ENCODE results near the gene EXOC3L4.

GRCh38 chr14:103071544-103072251 lies 22.8 kb upstream of the EXOC3L4 start:
- TF ChIP-seq HMGXB4 (CRISPR knock-in tag; IDR thresholded peaks at IDR 0.05; ENCODE audit: borderline replicate concordance): no peak
- no peak for TF ChIP-seq ZNF302 (CRISPR knock-in tag; IDR thresholded peaks at IDR 0.05)
- no peak for TF ChIP-seq HDAC2 (IDR thresholded peaks at IDR 0.05)
- TF ChIP-seq RFX5 (IDR thresholded peaks at IDR 0.05): no peak
- no peak for TF ChIP-seq MYC (IDR thresholded peaks at IDR 0.05; ENCODE audit: borderline replicate concordance, low read length)
- TF ChIP-seq POLR2A (IDR thresholded peaks at IDR 0.05; ENCODE audit: low read length): no peak
- no peak for TF ChIP-seq HEYL (CRISPR knock-in tag; IDR thresholded peaks at IDR 0.05)
- TF ChIP-seq BHLHE40 (IDR thresholded peaks at IDR 0.05; ENCODE audit: low read depth, low read length): no peak
- no peak for TF ChIP-seq CHD4 (IDR thresholded peaks at IDR 0.05; ENCODE audit: borderline replicate concordance)
- no peak for TF ChIP-seq CTCF (IDR thresholded peaks at IDR 0.05)
- no peak for TF ChIP-seq USF2 (IDR thresholded peaks at IDR 0.05)
- peak; percentile 38; the same call in 1 of the 2 replicates for TF ChIP-seq MAX (IDR thresholded peaks at IDR 0.05)
